Panc1 (cell line): ENCODE results near the gene TCEANC2. TPM values are rescaled to one million over a fixed set of nuclear protein-coding genes. Genes with fewer than 3 reads are reported as not detected.
A peak's percentile ranks its signal among the peaks of the same experiment; 100 is the strongest.
"Not testable (repeated sequence)": the region's sequence is repeated elsewhere in the genome, so short reads cannot be mapped to it uniquely, and the experiment has no call there.

Experiments
- ATAC-seq: fragments of 200-7000 bp; cut with Tn5 transposase; 2 replicates; pipeline ENCODE4 v1.9.1; 2020; ENCODE audit warnings: mild to moderate bottlenecking, moderate library complexity
- BruUV-seq: library from RNA; stranded (reverse); fragments of 400-500 nt; replicated peaks from 2 replicates; lab custom pipeline; 2021; lab: Mats Ljungman, UMichigan
- CTCF ChIA-PET: fragments of 300-600 bp; sonication (Branson Sonifier 250); formaldehyde crosslinking; loops from one replicate; lab custom pipeline; 2022; ENCODE audit warnings: antibody characterized with exemption; lab: Charles Lee
- POLR2A ChIA-PET: fragments of 300-600 bp; sonication (Branson Sonifier 250); formaldehyde crosslinking; loops from one replicate; lab custom pipeline; 2022; ENCODE audit warnings: antibody characterized with exemption; lab: Charles Lee
- DNase-seq: peaks from one replicate; pipeline ENCODE4 v3.0.0-alpha.2; 2010; ENCODE audit warnings: low read depth, low spot score
- H3K27ac ChIP-seq: 2 replicates; pipeline ENCODE4 v1.5.1; 2011; ENCODE audit warnings: mild to moderate bottlenecking, low read length, inconsistent platforms
- H3K27me3 ChIP-seq: fragments of 200-500 bp; sonication (Bioruptor generic); 2 replicates; pipeline ENCODE4 v1.6.0; 2014; ENCODE audit warnings: low read length, inconsistent platforms; ENCODE audit not compliant: control insufficient read depth, insufficient read depth
- H3K36me3 ChIP-seq: fragments of 200-500 bp; sonication (Bioruptor generic); 2 replicates; pipeline ENCODE4 v1.5.1; 2014; ENCODE audit warnings: inconsistent platforms, mild to moderate bottlenecking, low read length, moderate library complexity; ENCODE audit not compliant: control insufficient read depth, insufficient read depth
- H3K4me1 ChIP-seq: 2 replicates; pipeline ENCODE4 v1.5.1; 2011; ENCODE audit warnings: inconsistent platforms, mild to moderate bottlenecking, low read length, moderate library complexity; ENCODE audit not compliant: control insufficient read depth, insufficient read depth
- H3K4me3 ChIP-seq, 2 experiments: 2 replicates each; pipeline ENCODE4 v1.5.1; 2011 to 2012; ENCODE audit warnings: low read depth in 2 of 2, low read length in 2 of 2, mild to moderate bottlenecking in 2 of 2, inconsistent platforms in 1 of 2, moderate library complexity in 1 of 2
- H3K9me3 ChIP-seq: fragments of 200-500 bp; sonication (Bioruptor generic); 2 replicates; pipeline ENCODE4 v1.5.1; 2014; ENCODE audit warnings: low read depth, mild to moderate bottlenecking, inconsistent platforms, low read length, moderate library complexity; ENCODE audit not compliant: control insufficient read depth, insufficient read depth
- CTCF ChIP-seq: fragments of 450-650 bp; IDR thresholded peaks from 2 replicates; pipeline ENCODE4 v1.5.1; 2017; ENCODE audit warnings: mild to moderate bottlenecking
- POLR2AphosphoS5 ChIP-seq: IDR thresholded peaks from 2 replicates; pipeline ENCODE4 v1.6.1; 2012; ENCODE audit warnings: mild to moderate bottlenecking, low read depth, low read length, moderate library complexity
- SIN3A ChIP-seq: IDR thresholded peaks from 2 replicates; pipeline ENCODE4 v1.6.1; 2012; ENCODE audit warnings: low read depth, mild to moderate bottlenecking, low read length, moderate library complexity, borderline replicate concordance; ENCODE audit not compliant: insufficient read depth
- TCF7L2 ChIP-seq: IDR thresholded peaks from 2 replicates; pipeline ENCODE4 v1.6.1; 2011; ENCODE audit warnings: mild to moderate bottlenecking, low read depth, low read length, inconsistent platforms
- in situ Hi-C: cut with HindIII; loops from 2 replicates; pipeline ENCODE4 v1.10.0; 2016; ENCODE audit warnings: low sequenced_read_pairs, low pct_unique_long_range_greater_than_20kb
- intact Hi-C: fragments of 100-400 bp; cut with micrococcal nuclease; formaldehyde crosslinking; loops from one replicate; pipeline ENCODE4 v1.10.0; 2022; ENCODE audit not compliant: unreplicated experiment
- total RNA-seq: library from RNA; stranded (reverse); gene quantifications from one replicate; pipeline ENCODE4 v1.2.1, GENCODE V29; 2021; ENCODE audit not compliant: unreplicated experiment
- TF ChIP-seq, protein P1 (sequence below), 2 experiments: IDR thresholded peaks; 2 replicates each; pipeline ENCODE4 v1.6.1; 2011 to 2012; ENCODE audit warnings: low read depth in 2 of 2, control low read depth in 1 of 2, low read length in 1 of 2, mild to moderate bottlenecking in 1 of 2, moderate library complexity in 1 of 2; ENCODE audit not compliant: insufficient read depth in 1 of 2

TCEANC2 gene
- total RNA-seq, 1 experiment from 2014 or later = 5.1 TPM

DNA sequence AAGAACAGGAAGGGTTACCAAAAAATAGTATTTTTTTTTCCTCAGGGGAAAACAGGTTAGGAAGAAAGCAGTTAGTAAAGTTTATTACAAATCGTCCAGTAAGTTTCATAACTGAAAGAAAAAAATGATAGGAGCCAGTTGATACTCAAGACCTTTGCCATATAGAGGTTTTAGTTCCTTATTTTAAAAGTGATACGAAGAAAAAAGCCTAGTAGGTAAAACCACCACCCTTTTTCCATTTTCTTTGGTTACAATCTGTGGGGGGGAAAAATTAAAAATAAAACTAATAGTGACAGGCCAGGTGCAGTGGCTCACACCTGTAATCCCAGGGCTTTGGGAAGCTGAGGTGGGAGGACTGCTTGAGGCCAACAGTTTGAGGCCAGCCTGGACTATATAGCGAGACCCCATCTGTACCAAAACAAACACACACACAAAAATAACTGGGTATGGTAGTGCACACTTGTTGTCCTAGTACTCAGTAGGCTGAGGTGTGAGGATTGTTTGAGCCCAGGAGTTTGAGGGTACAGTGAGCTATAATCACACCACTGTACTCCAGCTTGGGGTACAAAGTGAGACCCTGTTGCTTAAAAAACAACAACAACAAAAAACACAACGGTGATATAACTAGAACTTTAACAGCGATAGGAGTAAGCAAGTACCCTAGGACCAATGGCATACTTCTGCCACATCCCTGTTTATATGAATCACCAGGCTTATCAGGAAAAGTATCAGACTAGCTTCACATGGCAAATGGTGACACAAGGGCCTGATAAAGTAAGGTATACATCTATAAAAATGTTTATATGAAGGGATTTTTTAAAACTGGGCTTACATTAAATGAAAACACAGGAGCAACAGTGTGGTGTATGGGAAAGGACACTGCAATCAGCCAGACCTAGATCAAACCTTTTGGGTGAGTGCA, 5.8 kb upstream of the TCEANC2 start:
- ChIA-PET POLR2A (no interaction called here), CTCF (interaction anchor here (0.6 kb wide), 1 partner anchor 313 kb away, joined by 6 read pairs; no protein-coding TSS in a partner anchor)
- in situ Hi-C loops = no loop called here
- ATAC-seq = no peak
- peaks cover 28% of the 10 kb centered on the region for H3K4me1 ChIP-seq
- intact Hi-C loops = no loop called here
- TF ChIP-seq SIN3A (no peak), TCF7L2 (no peak), POLR2AphosphoS5 (no peak), CTCF (no peak)
- TF ChIP-seq, protein P1, sequence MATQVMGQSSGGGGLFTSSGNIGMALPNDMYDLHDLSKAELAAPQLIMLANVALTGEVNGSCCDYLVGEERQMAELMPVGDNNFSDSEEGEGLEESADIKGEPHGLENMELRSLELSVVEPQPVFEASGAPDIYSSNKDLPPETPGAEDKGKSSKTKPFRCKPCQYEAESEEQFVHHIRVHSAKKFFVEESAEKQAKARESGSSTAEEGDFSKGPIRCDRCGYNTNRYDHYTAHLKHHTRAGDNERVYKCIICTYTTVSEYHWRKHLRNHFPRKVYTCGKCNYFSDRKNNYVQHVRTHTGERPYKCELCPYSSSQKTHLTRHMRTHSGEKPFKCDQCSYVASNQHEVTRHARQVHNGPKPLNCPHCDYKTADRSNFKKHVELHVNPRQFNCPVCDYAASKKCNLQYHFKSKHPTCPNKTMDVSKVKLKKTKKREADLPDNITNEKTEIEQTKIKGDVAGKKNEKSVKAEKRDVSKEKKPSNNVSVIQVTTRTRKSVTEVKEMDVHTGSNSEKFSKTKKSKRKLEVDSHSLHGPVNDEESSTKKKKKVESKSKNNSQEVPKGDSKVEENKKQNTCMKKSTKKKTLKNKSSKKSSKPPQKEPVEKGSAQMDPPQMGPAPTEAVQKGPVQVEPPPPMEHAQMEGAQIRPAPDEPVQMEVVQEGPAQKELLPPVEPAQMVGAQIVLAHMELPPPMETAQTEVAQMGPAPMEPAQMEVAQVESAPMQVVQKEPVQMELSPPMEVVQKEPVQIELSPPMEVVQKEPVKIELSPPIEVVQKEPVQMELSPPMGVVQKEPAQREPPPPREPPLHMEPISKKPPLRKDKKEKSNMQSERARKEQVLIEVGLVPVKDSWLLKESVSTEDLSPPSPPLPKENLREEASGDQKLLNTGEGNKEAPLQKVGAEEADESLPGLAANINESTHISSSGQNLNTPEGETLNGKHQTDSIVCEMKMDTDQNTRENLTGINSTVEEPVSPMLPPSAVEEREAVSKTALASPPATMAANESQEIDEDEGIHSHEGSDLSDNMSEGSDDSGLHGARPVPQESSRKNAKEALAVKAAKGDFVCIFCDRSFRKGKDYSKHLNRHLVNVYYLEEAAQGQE (IDR thresholded peaks at IDR 0.05; ENCODE audit: insufficient read depth in 1 of 2, low read depth in 2 of 2, low read length in 1 of 2) = no peak
- peaks cover 4% of the 10 kb centered on the region for H3K36me3 ChIP-seq
- H3K27ac ChIP-seq = no peak overlapping the region
- H3K9me3 ChIP-seq = no peaks in the 10 kb centered on the region
- no TSS peak for BruUV-seq
- DNase-seq = no peak
- H3K27me3 ChIP-seq = no peaks in the 10 kb centered on the region
- H3K4me3 ChIP-seq = no peak overlapping the region

DNA sequence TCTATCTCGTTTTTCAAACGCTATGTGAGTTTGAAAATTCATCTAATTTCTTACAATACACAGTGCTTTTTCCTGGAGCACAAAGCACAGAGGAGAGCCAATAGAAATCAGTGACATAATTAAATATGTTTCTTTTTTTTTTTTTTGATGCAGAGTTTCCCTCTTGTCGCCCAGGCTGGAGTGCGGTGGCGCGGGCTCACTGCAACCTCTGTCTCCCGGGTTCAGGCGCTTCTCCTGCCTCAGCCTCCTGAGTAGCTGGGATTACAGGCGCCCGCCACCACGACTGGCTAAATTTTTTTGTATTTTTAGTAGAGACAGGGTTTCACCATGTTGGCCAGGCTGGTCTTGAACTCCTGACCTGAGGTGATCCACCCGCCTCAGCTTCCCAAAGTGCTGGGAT, 3.0 kb upstream of the TCEANC2 start:
- BruUV-seq, H3K27me3 ChIP-seq, POLR2A ChIA-PET, H3K9me3 ChIP-seq, in situ Hi-C loops, DNase-seq, CTCF ChIA-PET, intact Hi-C loops, H3K27ac ChIP-seq, H3K4me3 ChIP-seq, ATAC-seq, H3K36me3 ChIP-seq: not testable (repeated sequence)
- peaks cover 34% of the 10 kb centered on the region for H3K4me1 ChIP-seq

DNA sequence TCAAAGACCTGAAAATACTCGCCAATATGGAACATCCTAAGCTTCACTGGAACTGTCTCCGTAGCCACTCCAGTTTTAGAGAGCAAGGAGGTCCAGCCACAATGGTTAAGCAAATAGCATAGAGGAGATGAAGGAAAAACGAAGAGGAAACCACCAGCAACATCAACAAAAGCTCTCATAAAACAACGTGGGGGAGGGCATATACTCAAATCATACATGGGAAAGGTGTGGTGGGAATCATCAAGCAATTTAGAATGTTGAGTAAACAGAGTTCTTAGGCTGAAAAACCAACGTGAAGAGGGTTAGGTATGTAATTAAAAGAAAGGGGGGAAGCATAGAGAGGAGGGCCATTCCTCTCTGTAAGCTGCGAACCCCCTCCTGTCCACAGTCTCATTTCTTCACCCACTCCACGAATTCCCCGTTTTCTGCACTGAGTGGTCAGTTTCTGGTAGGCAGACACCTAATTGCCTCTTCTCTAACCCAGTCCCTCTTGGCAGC, 1.4 kb upstream of the TCEANC2 start:
- CTCF ChIA-PET = no interaction called here
- no peak for ATAC-seq
- no peak for DNase-seq
- H3K9me3 ChIP-seq = no peaks in the 10 kb centered on the region
- H3K36me3 ChIP-seq = no peaks in the 10 kb centered on the region; the same call in 1 of the 2 replicates
- H3K27me3 ChIP-seq = no peaks in the 10 kb centered on the region
- in situ Hi-C loops (no loop called here), intact Hi-C loops (no loop called here)
- TF ChIP-seq, protein P1 (IDR thresholded peaks at IDR 0.05; ENCODE audit: insufficient read depth in 1 of 2, low read depth in 2 of 2, low read length in 1 of 2) = no peak
- no peak for TF ChIP-seq SIN3A
- TF ChIP-seq POLR2AphosphoS5 = no peak
- TF ChIP-seq TCF7L2 = no peak
- TF ChIP-seq CTCF = no peak
- peaks cover 27% of the 10 kb centered on the region for H3K4me1 ChIP-seq
- H3K27ac ChIP-seq = peak overlapping the region; percentile 74
- POLR2A ChIA-PET = no interaction called here
- no TSS peak for BruUV-seq
- peak overlapping the region; percentile 90 to 96 for H3K4me3 ChIP-seq
